HepG2 (cell line): Measurements from ENCODE around the gene NELFB. TPM values are rescaled to one million over a fixed set of nuclear protein-coding genes. Genes with fewer than 3 reads are reported as not detected.
A peak's percentile ranks its signal among the peaks of the same experiment; 100 is the strongest.

Source experiments
- HNRNPLL ChIP-seq: fragments of 200-400 bp; formaldehyde crosslinking; IDR thresholded peaks from 2 replicates; pipeline ENCODE4 v1.6.1; 2017; ENCODE audit warnings: mild to moderate bottlenecking, low read depth, low read length; ENCODE audit not compliant: poor library complexity, severe bottlenecking
- KLF12 ChIP-seq: sonication (generic); formaldehyde crosslinking; IDR thresholded peaks from 2 replicates; pipeline ENCODE4 v1.4.0; 2020; ENCODE audit warnings: missing genetic modification reagents, borderline replicate concordance
- NAIF1 ChIP-seq: sonication (generic); formaldehyde crosslinking; IDR thresholded peaks from 2 replicates; pipeline ENCODE4 v1.5.0; 2020; ENCODE audit warnings: mild to moderate bottlenecking, missing genetic modification reagents, borderline replicate concordance
- polyA plus RNA-seq, 8 experiments: library from polyadenylated mRNA; depleted of rRNA in 3 of 8; stranded (reverse) in 7 of 8; unstranded in 1 of 8; fragments of >200 nt; fragmentation: Illumina TruSeq in 4 of 8; extraction: Trizol in 4 of 8; gene quantifications; 2 replicates each; pipeline versions ENCODE4 v1.2.1 to v1.2.3, GENCODE V29; 2011 to 2016; ENCODE audit warnings: low read depth in 4 of 8, missing spikeins in 1 of 8, mixed read lengths in 1 of 8; ENCODE audit not compliant: insufficient read depth in 1 of 8
- total RNA-seq, 5 experiments: library from RNA; depleted of rRNA; stranded (reverse); fragments of >200 nt; fragmentation: Illumina TruSeq; extraction: Trizol; gene quantifications; 2 replicates each; pipeline ENCODE4 v1.2.3, GENCODE V29; 2016; ENCODE audit warnings: low read depth in 1 of 5
- TF ChIP-seq, protein P1 (sequence below): IDR thresholded peaks from 2 replicates; pipeline ENCODE4 v1.6.1; 2016; ENCODE audit warnings: low read depth, missing genetic modification reagents, missing compliant biosample characterization
- TF ChIP-seq, protein P2 (sequence below): IDR thresholded peaks from 2 replicates; pipeline ENCODE4 v1.6.1; 2016; ENCODE audit warnings: mild to moderate bottlenecking, missing biosample characterization, missing genetic modification reagents

The NELFB gene
- total and polyA plus RNA-seq, 2 of the 13 experiments (the other 11 are each of a cell fraction or from before 2014, with no cell fraction given), result 26.5 to 45.8 TPM

DNA sequence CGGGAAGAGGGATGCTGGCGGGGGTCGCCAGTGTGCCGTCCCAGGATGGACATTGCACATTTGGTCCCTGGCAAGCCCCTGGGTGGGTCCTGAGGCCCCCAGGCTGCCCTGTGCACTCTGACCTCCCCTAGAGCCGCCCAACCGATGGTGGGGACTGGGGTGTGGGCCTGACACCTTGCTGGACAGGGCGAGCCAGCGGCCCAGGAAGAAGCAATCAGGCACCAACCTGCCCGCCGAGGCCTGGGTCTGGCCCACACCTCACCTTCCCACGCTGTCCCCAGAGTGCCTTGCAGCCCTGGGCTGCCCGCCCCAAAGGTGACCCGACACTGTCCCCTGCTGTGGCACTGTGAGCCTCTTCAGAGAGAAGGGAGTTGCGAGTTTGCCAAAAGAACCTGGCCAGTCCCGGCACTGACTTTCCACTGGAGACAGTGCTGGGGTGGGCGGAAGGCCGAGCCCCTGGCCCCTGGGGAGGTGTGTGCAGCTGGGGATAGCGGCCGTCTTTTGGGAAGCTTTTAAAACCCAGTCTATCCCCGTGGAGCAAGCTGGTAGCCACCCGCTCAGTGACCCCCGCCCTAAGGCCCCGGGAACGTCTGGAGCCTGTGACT, 58.9 kb downstream of the NELFB start (continued):
- TF ChIP-seq, protein P1, sequence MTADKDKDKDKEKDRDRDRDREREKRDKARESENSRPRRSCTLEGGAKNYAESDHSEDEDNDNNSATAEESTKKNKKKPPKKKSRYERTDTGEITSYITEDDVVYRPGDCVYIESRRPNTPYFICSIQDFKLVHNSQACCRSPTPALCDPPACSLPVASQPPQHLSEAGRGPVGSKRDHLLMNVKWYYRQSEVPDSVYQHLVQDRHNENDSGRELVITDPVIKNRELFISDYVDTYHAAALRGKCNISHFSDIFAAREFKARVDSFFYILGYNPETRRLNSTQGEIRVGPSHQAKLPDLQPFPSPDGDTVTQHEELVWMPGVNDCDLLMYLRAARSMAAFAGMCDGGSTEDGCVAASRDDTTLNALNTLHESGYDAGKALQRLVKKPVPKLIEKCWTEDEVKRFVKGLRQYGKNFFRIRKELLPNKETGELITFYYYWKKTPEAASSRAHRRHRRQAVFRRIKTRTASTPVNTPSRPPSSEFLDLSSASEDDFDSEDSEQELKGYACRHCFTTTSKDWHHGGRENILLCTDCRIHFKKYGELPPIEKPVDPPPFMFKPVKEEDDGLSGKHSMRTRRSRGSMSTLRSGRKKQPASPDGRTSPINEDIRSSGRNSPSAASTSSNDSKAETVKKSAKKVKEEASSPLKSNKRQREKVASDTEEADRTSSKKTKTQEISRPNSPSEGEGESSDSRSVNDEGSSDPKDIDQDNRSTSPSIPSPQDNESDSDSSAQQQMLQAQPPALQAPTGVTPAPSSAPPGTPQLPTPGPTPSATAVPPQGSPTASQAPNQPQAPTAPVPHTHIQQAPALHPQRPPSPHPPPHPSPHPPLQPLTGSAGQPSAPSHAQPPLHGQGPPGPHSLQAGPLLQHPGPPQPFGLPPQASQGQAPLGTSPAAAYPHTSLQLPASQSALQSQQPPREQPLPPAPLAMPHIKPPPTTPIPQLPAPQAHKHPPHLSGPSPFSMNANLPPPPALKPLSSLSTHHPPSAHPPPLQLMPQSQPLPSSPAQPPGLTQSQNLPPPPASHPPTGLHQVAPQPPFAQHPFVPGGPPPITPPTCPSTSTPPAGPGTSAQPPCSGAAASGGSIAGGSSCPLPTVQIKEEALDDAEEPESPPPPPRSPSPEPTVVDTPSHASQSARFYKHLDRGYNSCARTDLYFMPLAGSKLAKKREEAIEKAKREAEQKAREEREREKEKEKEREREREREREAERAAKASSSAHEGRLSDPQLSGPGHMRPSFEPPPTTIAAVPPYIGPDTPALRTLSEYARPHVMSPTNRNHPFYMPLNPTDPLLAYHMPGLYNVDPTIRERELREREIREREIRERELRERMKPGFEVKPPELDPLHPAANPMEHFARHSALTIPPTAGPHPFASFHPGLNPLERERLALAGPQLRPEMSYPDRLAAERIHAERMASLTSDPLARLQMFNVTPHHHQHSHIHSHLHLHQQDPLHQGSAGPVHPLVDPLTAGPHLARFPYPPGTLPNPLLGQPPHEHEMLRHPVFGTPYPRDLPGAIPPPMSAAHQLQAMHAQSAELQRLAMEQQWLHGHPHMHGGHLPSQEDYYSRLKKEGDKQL (CRISPR knock-in tag), result no peak
- TF ChIP-seq, protein P2, sequence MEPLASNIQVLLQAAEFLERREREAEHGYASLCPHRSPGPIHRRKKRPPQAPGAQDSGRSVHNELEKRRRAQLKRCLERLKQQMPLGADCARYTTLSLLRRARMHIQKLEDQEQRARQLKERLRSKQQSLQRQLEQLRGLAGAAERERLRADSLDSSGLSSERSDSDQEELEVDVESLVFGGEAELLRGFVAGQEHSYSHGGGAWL (CRISPR knock-in tag), result no peak
- no peak for TF ChIP-seq NAIF1
- peak; percentile 11 for TF ChIP-seq HNRNPLL
- no peak for TF ChIP-seq KLF12 (CRISPR knock-in tag)
